Lower leg skin (tissue), 4 donors: Measurements from ENCODE around the gene ZNF385C. TPM values are rescaled to one million over a fixed set of nuclear protein-coding genes. Genes with fewer than 3 reads are reported as not detected.

Experiments used
- DNase-seq, 2 donors: peaks; one replicate each; pipeline ENCODE4 v3.0.0-alpha.2; 2019; ENCODE audit warnings: low spot score in 2 of 2
- H3K4me3 ChIP-seq: fragments of 200-600 bp; sonication (generic); 2 replicates; pipeline ENCODE4 v1.5.1; 2017; ENCODE audit warnings: mild to moderate bottlenecking, low read depth; ENCODE audit not compliant: poor library complexity, severe bottlenecking
- CTCF ChIP-seq, 3 donors: fragments of 450-650 bp; IDR thresholded peaks; one replicate each; pipeline ENCODE4 v1.5.1; 2016; ENCODE audit warnings: antibody characterized with exemption in 3 of 3, mild to moderate bottlenecking in 3 of 3, moderate library complexity in 2 of 3
- POLR2A ChIP-seq, 2 donors: fragments of 450-650 bp; IDR thresholded peaks; one replicate each; pipeline ENCODE4 v1.6.1; 2016 to 2017; ENCODE audit warnings: antibody characterized with exemption in 2 of 2, mild to moderate bottlenecking in 1 of 2, moderate library complexity in 1 of 2
- WGBS, 2 donors: methylation state at CpG; one replicate each; pipeline ENCODE4 v1.1.5; 2018; 5-methylcytosine and 5-hydroxymethylcytosine counted together
- intact Hi-C: fragments of 100-400 bp; cut with DNase I; formaldehyde crosslinking; loops from one replicate; pipeline ENCODE4 v1.15.0; 2023; ENCODE audit warnings: low total_unique reads
- total RNA-seq, 4 donors: library from RNA; depleted of rRNA; stranded (reverse); fragments of >200 nt; gene quantifications; one replicate each; pipeline ENCODE4 v1.1.0, GENCODE V29; 2016

The ZNF385C gene
- total RNA-seq, 4 donors from 2014 or later, result 0.29 to 1.3 TPM; not detected in 2

GRCh38 chr17:42111871-42112551 lies 13.7 kb upstream of the ZNF385C start:
- intact Hi-C loops, result loop anchor here (10.0 kb wide), 1 partner anchor 147 kb away; the partner anchor contains the start of gene CNP
- H3K4me3 ChIP-seq, result peak overlapping the region; percentile 30
- no peak for TF ChIP-seq CTCF (IDR thresholded peaks at IDR 0.05)
- TF ChIP-seq POLR2A (IDR thresholded peaks at IDR 0.05), result no peak
- no peak for DNase-seq
- 4 to 5% methylated on average over 12 of the region's 12 CpGs for WGBS, 2 donors

GRCh38 chr17:42111265-42111636 lies 13.0 kb upstream of the ZNF385C start:
- no peak overlapping the region for H3K4me3 ChIP-seq
- intact Hi-C loops, result loop anchor here (10.0 kb wide), 1 partner anchor 146 kb away; the partner anchor contains the start of gene CNP
- 75 to 86% methylated on average over 10 to 11 of the region's 11 CpGs for whole genome bisulfite sequencing, 2 donors
- DNase-seq, result no peak
- TF ChIP-seq CTCF (IDR thresholded peaks at IDR 0.05) (no peak), POLR2A (IDR thresholded peaks at IDR 0.05) (no peak)

GRCh38 chr17:42110301-42111264 lies 12.3 kb upstream of the ZNF385C start:
- WGBS, 2 donors, result 91% methylated on average over 16 to 18 of the region's 18 CpGs
- intact Hi-C loops, result loop anchor here (10.0 kb wide), 1 partner anchor 146 kb away; the partner anchor contains the start of gene CNP
- no peak overlapping the region for H3K4me3 ChIP-seq
- DNase-seq, result no peak
- TF ChIP-seq CTCF (IDR thresholded peaks at IDR 0.05) (no peak), POLR2A (IDR thresholded peaks at IDR 0.05) (no peak)

- DNase-seq, result no peak
- TF ChIP-seq CTCF (IDR thresholded peaks at IDR 0.05), result no peak
- no peak for TF ChIP-seq POLR2A (IDR thresholded peaks at IDR 0.05)
- WGBS, 2 donors, result 89 to 95% methylated on average over 9 of the region's 9 CpGs
- intact Hi-C loops, result no loop called here
- H3K4me3 ChIP-seq, result no peak overlapping the region
These were observed 10.8 kb upstream of the ZNF385C start for GRCh38 chr17:42109086-42109485.

- intact Hi-C loops, result no loop called here
- no peak for TF ChIP-seq CTCF (IDR thresholded peaks at IDR 0.05)
- no peak overlapping the region for H3K4me3 ChIP-seq
- 55% methylated on average over 33 to 51 of the region's 51 CpGs for WGBS, 2 donors
- DNase-seq, result peak; percentile 62 to 94
These were observed 9.6 kb upstream of the ZNF385C start for GRCh38 chr17:42107597-42108576.
